Measurements from ENCODE around the gene MAGEA3. TPM values are rescaled to one million over a fixed set of nuclear protein-coding genes. Genes with fewer than 3 reads are reported as not detected.
"Not testable (repeated sequence)": the region's sequence is repeated elsewhere in the genome, so short reads cannot be mapped to it uniquely, and the experiment has no call there.

MAGEA3 gene
- total RNA-seq, 3 donors from 2014 or later: not detected

GRCh38 chrX:152725409-152725808, 26.8 kb downstream of the MAGEA3 start:
- TF ChIP-seq POLR2A (IDR thresholded peaks at IDR 0.05) (no peak), POLR2AphosphoS5 (IDR thresholded peaks at IDR 0.05) (no peak)
- TF ChIP-seq, protein P1, sequence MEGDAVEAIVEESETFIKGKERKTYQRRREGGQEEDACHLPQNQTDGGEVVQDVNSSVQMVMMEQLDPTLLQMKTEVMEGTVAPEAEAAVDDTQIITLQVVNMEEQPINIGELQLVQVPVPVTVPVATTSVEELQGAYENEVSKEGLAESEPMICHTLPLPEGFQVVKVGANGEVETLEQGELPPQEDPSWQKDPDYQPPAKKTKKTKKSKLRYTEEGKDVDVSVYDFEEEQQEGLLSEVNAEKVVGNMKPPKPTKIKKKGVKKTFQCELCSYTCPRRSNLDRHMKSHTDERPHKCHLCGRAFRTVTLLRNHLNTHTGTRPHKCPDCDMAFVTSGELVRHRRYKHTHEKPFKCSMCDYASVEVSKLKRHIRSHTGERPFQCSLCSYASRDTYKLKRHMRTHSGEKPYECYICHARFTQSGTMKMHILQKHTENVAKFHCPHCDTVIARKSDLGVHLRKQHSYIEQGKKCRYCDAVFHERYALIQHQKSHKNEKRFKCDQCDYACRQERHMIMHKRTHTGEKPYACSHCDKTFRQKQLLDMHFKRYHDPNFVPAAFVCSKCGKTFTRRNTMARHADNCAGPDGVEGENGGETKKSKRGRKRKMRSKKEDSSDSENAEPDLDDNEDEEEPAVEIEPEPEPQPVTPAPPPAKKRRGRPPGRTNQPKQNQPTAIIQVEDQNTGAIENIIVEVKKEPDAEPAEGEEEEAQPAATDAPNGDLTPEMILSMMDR (IDR thresholded peaks at IDR 0.05): no peak
- H3K27me3 ChIP-seq: no peaks in the 10 kb centered on the region
- H3K9me3 ChIP-seq: no peaks in the 10 kb centered on the region
- H3K4me3 ChIP-seq: no peak overlapping the region
- DNase-seq (ENCODE audit: low spot score in 2 of 2): no peak
- no peaks in the 10 kb centered on the region for H3K4me1 ChIP-seq
- no peaks in the 10 kb centered on the region for H3K36me3 ChIP-seq
- no peak overlapping the region for H3K27ac ChIP-seq
- intact Hi-C loops (cut with DNase I; ENCODE audit: low total_unique reads): no loop called here

- Histone ChIP-seq H3K27ac (no peak within 1 kb of the TSS), H3K4me3 (no peak within 1 kb of the TSS), H3K36me3 (no peaks in the 10 kb centered on the region), H3K9me3 (no peaks in the 10 kb centered on the region), H3K27me3 (peaks cover 0 to 9% of the 10 kb centered on the region in 2 donors), H3K4me1 (no peaks in the 10 kb centered on the region)
- no peak for DNase-seq (ENCODE audit: low spot score in 2 of 2)
- intact Hi-C loops (cut with DNase I; ENCODE audit: low total_unique reads): no loop called here
- TF ChIP-seq, protein P1 (IDR thresholded peaks at IDR 0.05): no peak
- TF ChIP-seq POLR2AphosphoS5 (IDR thresholded peaks at IDR 0.05) (no peak), POLR2A (IDR thresholded peaks at IDR 0.05) (no peak)
Measured at GRCh38 chrX:152733261-152733975, 34.8 kb downstream of the MAGEA3 start, which contains the start of the genes CSAG1 and MAGEA12. Gene CSAG1 (minus strand): TSS chrX:152733721. CDS start chrX:152732460, 1,261 bp downstream. Gene MAGEA12 (plus strand): TSS chrX:152733757. CDS start chrX:152736162, 2,405 bp downstream.

GRCh38 chrX:152734143-152734858, 35.7 kb downstream of the MAGEA3 start:
- H3K4me1 ChIP-seq; H3K4me3 ChIP-seq; H3K27me3 ChIP-seq; H3K27ac ChIP-seq; H3K36me3 ChIP-seq; H3K9me3 ChIP-seq; DNase-seq (ENCODE audit: low spot score in 2 of 2); intact Hi-C loops (cut with DNase I; ENCODE audit: low total_unique reads): not testable (repeated sequence)

DNA sequence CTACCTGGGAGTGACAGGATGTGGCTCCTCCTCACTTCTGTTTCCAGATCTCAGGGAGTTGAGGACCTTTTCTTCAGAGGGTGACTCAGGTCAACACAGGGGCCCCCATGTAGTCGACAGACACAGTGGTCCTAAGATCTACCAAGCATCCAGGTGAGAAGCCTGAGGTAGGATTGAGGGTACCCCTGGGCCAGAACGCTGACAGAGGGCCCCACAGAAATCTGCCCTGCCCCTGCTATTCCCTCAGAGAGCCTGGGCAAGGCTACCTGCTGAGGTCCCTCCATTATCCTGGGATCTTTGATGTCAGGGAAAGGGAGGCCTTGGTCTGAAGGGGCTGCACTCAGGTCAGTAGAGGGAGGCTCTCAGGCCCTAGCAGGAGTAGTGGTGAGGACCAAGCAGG, 36.5 kb downstream of the MAGEA3 start:
- DNase-seq (ENCODE audit: low spot score in 2 of 2): no peak
- Histone ChIP-seq H3K4me3 (no peak overlapping the region), H3K4me1 (no peaks in the 10 kb centered on the region), H3K27ac (no peak overlapping the region), H3K36me3 (no peaks in the 10 kb centered on the region), H3K9me3 (no peaks in the 10 kb centered on the region), H3K27me3 (peaks cover 0 to 9% of the 10 kb centered on the region in 2 donors)
- TF ChIP-seq POLR2A (IDR thresholded peaks at IDR 0.05): no peak
- TF ChIP-seq, protein P1 (IDR thresholded peaks at IDR 0.05): no peak
- TF ChIP-seq POLR2AphosphoS5 (IDR thresholded peaks at IDR 0.05): no peak
- intact Hi-C loops (cut with DNase I; ENCODE audit: low total_unique reads): no loop called here

- Histone ChIP-seq H3K9me3 (no peaks in the 10 kb centered on the region), H3K4me1 (no peaks in the 10 kb centered on the region), H3K4me3 (no peak overlapping the region), H3K36me3 (no peaks in the 10 kb centered on the region), H3K27ac (no peak overlapping the region), H3K27me3 (peaks cover 0 to 9% of the 10 kb centered on the region in 2 donors)
- DNase-seq (ENCODE audit: low spot score in 2 of 2): no peak
- intact Hi-C loops (cut with DNase I; ENCODE audit: low total_unique reads): no loop called here
- TF ChIP-seq POLR2AphosphoS5 (IDR thresholded peaks at IDR 0.05) (no peak), POLR2A (IDR thresholded peaks at IDR 0.05) (no peak)
- TF ChIP-seq, protein P1 (IDR thresholded peaks at IDR 0.05): no peak
Measured at GRCh38 chrX:152735860-152736511, 37.4 kb downstream of the MAGEA3 start.

- DNase-seq (ENCODE audit: low spot score in 2 of 2); H3K27ac ChIP-seq; H3K9me3 ChIP-seq; H3K4me3 ChIP-seq; H3K4me1 ChIP-seq; H3K27me3 ChIP-seq; intact Hi-C loops (cut with DNase I; ENCODE audit: low total_unique reads); H3K36me3 ChIP-seq: not testable (repeated sequence)
Measured at GRCh38 chrX:152736528-152736927, 37.9 kb downstream of the MAGEA3 start.

All from breast epithelium (tissue), 4 donors.